Osteoblast (primary cell): Measurements from ENCODE around the gene PPP2R5C. TPM values are rescaled to one million over a fixed set of nuclear protein-coding genes. Genes with fewer than 3 reads are reported as not detected.
A peak's percentile ranks its signal among the peaks of the same experiment; 100 is the strongest.

Source experiments
- DNase-seq: peaks from one replicate; pipeline ENCODE4 v3.0.0; 2011; ENCODE audit warnings: low spot score, mixed read lengths; ENCODE audit not compliant: insufficient read length; ENCODE audit errors: missing footprints
- H2AFZ ChIP-seq: 2 replicates; pipeline ENCODE4 v1.6.0; 2011; ENCODE audit warnings: mild to moderate bottlenecking, low read length
- H3K27ac ChIP-seq: 2 replicates; pipeline ENCODE4 v1.5.1; 2011; ENCODE audit warnings: mild to moderate bottlenecking, low read depth, low read length, moderate library complexity
- H3K27me3 ChIP-seq: 2 replicates; pipeline ENCODE4 v1.6.0; 2012; ENCODE audit warnings: mild to moderate bottlenecking, control low read depth, inconsistent platforms, low read length, moderate library complexity; ENCODE audit not compliant: insufficient read depth
- H3K36me3 ChIP-seq: 2 replicates; pipeline ENCODE4 v1.5.1; 2011; ENCODE audit warnings: mild to moderate bottlenecking, low read length, control low read depth, moderate library complexity; ENCODE audit not compliant: insufficient read depth
- H3K4me1 ChIP-seq: 2 replicates; pipeline ENCODE4 v1.5.1; 2011; ENCODE audit warnings: mild to moderate bottlenecking, low read length, control low read depth, moderate library complexity; ENCODE audit not compliant: insufficient read depth
- H3K4me2 ChIP-seq: 2 replicates; pipeline ENCODE4 v1.6.0; 2011; ENCODE audit warnings: mild to moderate bottlenecking, low read length; ENCODE audit not compliant: insufficient read depth
- H3K4me3 ChIP-seq: fragments of 200-600 bp; sonication (generic); 3 replicates; pipeline ENCODE4 v1.5.1; 2012; ENCODE audit warnings: mild to moderate bottlenecking, low read length, inconsistent platforms; ENCODE audit not compliant: insufficient read depth
- H3K79me2 ChIP-seq: 2 replicates; pipeline ENCODE4 v1.6.0; 2012; ENCODE audit warnings: mild to moderate bottlenecking, low read length, control low read depth, inconsistent platforms; ENCODE audit not compliant: insufficient read depth
- H3K9me3 ChIP-seq: 2 replicates; pipeline ENCODE4 v1.5.1; 2011; ENCODE audit warnings: low read depth, low read length, control low read depth
- H4K20me1 ChIP-seq: 2 replicates; pipeline ENCODE4 v1.6.0; 2012; ENCODE audit warnings: mild to moderate bottlenecking, low read length, control low read depth; ENCODE audit not compliant: insufficient read depth
- total RNA-seq: library from RNA; depleted of rRNA; stranded (reverse); fragments of >200 nt; gene quantifications from 2 replicates; pipeline ENCODE4 v1.2.3, GENCODE V29; 2012
- TF ChIP-seq, protein P1 (sequence below): IDR thresholded peaks from 2 replicates; pipeline ENCODE4 v1.5.1; 2011; ENCODE audit warnings: mild to moderate bottlenecking, low read depth, low read length, moderate library complexity; ENCODE audit errors: extremely low read depth

PPP2R5C gene
- total RNA-seq, 1 donor, result 101 TPM

DNA sequence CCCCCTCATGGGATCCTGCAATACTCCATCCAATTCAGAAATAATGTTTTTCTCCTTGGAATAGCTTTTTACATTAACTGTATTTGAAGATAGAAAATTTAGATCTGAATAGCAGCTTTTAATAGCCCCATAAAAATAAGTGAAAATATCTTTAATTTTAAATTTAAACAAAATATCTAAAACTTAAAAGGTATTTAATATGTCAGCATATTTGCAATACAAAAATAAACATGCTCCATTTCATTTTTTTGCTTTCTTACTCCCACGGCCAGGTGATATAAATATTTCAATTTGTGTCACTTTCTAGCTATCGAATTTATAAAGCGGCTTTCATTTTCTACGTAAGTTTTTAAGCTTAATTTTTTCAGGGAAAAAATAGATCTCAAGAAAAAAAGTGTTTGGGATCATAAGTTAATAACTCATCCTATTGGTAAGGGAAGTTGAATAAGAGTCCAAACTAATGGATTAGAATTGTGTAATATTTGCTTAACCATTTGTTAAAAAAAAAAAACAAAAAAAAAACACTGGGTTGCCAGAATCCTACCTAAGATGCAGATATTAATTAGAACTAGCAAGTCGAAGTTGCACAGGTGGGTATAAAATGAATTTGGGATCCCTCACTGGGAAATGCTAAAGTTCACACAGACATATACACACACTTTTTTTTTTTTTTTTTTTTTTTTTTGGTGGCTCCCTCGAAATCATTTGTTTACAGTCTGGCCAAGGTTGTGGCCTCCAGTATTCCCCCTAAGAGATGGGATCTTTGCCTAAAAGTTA is 47.6 kb downstream of the PPP2R5C start:
- Histone ChIP-seq H3K79me2 (peaks cover 38% of the 10 kb centered on the region), H3K27ac (peak overlapping the region; percentile 100), H4K20me1 (peaks cover 23% of the 10 kb centered on the region), H3K4me2 (peak overlapping the region; percentile 92), H3K36me3 (no peaks in the 10 kb centered on the region), H2AFZ (peak overlapping the region; percentile 91), H3K4me3 (peak overlapping the region; percentile 86), H3K27me3 (no peaks in the 10 kb centered on the region), H3K4me1 (peaks cover 23% of the 10 kb centered on the region), H3K9me3 (no peaks in the 10 kb centered on the region)
- TF ChIP-seq, protein P1, sequence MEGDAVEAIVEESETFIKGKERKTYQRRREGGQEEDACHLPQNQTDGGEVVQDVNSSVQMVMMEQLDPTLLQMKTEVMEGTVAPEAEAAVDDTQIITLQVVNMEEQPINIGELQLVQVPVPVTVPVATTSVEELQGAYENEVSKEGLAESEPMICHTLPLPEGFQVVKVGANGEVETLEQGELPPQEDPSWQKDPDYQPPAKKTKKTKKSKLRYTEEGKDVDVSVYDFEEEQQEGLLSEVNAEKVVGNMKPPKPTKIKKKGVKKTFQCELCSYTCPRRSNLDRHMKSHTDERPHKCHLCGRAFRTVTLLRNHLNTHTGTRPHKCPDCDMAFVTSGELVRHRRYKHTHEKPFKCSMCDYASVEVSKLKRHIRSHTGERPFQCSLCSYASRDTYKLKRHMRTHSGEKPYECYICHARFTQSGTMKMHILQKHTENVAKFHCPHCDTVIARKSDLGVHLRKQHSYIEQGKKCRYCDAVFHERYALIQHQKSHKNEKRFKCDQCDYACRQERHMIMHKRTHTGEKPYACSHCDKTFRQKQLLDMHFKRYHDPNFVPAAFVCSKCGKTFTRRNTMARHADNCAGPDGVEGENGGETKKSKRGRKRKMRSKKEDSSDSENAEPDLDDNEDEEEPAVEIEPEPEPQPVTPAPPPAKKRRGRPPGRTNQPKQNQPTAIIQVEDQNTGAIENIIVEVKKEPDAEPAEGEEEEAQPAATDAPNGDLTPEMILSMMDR, result no peak
- no peak for DNase-seq

DNA sequence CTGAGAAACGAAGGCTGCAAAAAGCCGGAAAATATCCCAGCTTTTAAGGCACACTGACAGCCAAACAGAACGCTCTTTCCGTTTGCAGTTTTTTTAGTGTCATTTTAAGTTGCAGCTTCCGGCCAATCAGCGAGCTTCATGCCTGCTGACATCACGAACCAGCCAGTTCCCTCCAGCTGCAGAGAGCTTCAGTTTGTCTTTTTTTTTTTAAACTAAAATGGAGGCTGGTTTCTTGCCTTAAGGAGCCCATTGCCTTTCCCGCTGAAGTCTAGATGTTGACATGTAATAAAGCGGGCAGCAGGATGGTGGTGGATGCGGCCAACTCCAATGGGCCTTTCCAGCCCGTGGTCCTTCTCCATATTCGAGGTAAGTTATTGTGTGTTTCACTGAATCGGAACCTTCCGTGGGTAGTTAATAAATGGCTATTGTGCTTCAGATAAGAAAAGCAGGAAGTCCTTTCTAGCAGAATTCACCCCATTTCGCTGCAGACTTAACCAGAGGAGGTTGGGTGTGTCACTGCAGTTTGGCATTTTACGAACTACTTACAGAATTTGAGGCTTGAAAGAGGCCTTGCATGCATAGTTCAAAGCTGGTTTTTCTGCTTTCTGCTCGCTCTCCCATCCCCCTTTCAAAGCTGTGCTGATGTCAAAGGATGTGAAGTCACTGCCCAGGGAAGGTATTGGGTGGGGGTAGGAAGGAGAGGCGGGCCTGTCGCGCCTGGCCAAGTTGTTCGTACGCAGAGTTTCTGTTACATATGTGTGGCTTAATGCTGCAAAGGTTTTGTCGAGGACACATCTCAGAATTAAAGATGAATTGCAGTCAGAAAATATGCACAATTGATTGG is 48.4 kb downstream of the PPP2R5C start:
- Histone ChIP-seq H3K36me3 (peaks cover 5% of the 10 kb centered on the region), H2AFZ (peak overlapping the region; percentile 91), H3K27ac (peak overlapping the region; percentile 100), H3K9me3 (no peaks in the 10 kb centered on the region), H3K4me3 (peak overlapping the region; percentile 86), H3K4me1 (peaks cover 23% of the 10 kb centered on the region), H3K4me2 (peak overlapping the region; percentile 92), H3K27me3 (no peaks in the 10 kb centered on the region), H4K20me1 (peaks cover 31% of the 10 kb centered on the region), H3K79me2 (peaks cover 46% of the 10 kb centered on the region)
- TF ChIP-seq, protein P1, result no peak
- DNase-seq, result peak; percentile 85

DNA sequence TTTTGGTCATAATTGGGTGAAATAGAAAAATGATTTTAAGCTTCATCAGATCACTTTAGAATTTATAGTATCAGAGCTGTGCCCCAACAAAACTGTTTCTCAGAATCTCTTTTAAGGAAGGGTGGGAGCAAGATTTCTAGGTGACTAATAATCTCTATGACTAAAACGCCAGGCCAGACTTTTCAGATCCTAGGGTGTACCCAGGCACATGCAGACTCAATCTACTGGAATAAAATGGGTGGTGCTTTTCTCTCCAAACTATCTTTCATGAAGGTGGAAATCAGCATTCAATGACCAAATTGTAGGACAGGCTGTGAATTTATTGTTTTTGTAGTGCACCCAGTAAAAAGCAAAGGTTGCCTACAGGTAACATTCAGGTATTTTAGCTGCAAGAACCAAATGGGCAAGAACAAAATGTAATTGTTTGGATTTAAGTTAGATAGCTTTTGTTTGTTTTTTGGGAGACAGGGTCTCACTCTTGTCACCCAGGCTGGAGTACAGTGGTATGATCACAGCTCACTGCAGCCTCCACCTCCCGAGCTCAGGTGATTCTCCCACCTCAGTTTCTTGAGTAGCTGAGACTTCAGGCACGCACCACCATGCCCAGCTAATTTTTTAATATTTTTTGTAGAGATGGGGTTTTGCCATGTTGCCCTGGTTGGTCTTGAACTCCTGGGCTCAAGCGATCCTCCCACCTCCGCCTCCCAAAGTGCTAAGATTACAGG is 49.5 kb downstream of the PPP2R5C start:
- H3K27ac ChIP-seq, result peak overlapping the region; percentile 100
- peaks cover 8% of the 10 kb centered on the region for H3K36me3 ChIP-seq
- H3K4me2 ChIP-seq, result peak overlapping the region; percentile 92
- no peak for DNase-seq
- peaks cover 23% of the 10 kb centered on the region for H3K4me1 ChIP-seq
- peaks cover 58% of the 10 kb centered on the region for H3K79me2 ChIP-seq
- H3K27me3 ChIP-seq, result no peaks in the 10 kb centered on the region
- TF ChIP-seq, protein P1, result no peak
- no peak overlapping the region for H2AFZ ChIP-seq
- H4K20me1 ChIP-seq, result peaks cover 33% of the 10 kb centered on the region
- H3K4me3 ChIP-seq, result peak overlapping the region; percentile 86
- no peaks in the 10 kb centered on the region for H3K9me3 ChIP-seq
